ENCODE measurements around the gene PNMA3.
"Not testable (repeated sequence)": the region's sequence is repeated elsewhere in the genome, so short reads cannot be mapped to it uniquely, and the experiment has no call there.

Gene PNMA3

GRCh38 chrX:153071909-153072583, 15.8 kb downstream of the PNMA3 start, which contains the start of gene PNMA6A:
TSS of gene PNMA6A (plus strand) at chrX:153072454. CDS start at chrX:153073063, 609 bp downstream.
- DNase-seq, result not testable (repeated sequence)

GRCh38 chrX:153073331-153073730, 17.1 kb downstream of the PNMA3 start:
- not testable (repeated sequence) for DNase-seq

GRCh38 chrX:153074262-153074899, 18.1 kb downstream of the PNMA3 start:
- no peak for DNase-seq

- no peak for DNase-seq
Observed at GRCh38 chrX:153074935-153075334, 18.7 kb downstream of the PNMA3 start.

- no peak for DNase-seq
Observed at GRCh38 chrX:153075366-153075765, 19.1 kb downstream of the PNMA3 start.

GRCh38 chrX:153077437-153078135, 21.3 kb downstream of the PNMA3 start:
- not testable (repeated sequence) for DNase-seq

- DNase-seq, result not testable (repeated sequence)
Observed at GRCh38 chrX:153083238-153083923, 27.1 kb downstream of the PNMA3 start.

GRCh38 chrX:153102418-153102817, 46.1 kb downstream of the PNMA3 start:
- no peak for DNase-seq

GRCh38 chrX:153104959-153105358, 48.7 kb downstream of the PNMA3 start:
- DNase-seq, result not testable (repeated sequence)

- DNase-seq, result not testable (repeated sequence)
Observed at GRCh38 chrX:153106092-153106801, 50.0 kb downstream of the PNMA3 start.

Data from right kidney (tissue), 1 donor.